Measurements from ENCODE around the gene ATF6B.

DNA sequence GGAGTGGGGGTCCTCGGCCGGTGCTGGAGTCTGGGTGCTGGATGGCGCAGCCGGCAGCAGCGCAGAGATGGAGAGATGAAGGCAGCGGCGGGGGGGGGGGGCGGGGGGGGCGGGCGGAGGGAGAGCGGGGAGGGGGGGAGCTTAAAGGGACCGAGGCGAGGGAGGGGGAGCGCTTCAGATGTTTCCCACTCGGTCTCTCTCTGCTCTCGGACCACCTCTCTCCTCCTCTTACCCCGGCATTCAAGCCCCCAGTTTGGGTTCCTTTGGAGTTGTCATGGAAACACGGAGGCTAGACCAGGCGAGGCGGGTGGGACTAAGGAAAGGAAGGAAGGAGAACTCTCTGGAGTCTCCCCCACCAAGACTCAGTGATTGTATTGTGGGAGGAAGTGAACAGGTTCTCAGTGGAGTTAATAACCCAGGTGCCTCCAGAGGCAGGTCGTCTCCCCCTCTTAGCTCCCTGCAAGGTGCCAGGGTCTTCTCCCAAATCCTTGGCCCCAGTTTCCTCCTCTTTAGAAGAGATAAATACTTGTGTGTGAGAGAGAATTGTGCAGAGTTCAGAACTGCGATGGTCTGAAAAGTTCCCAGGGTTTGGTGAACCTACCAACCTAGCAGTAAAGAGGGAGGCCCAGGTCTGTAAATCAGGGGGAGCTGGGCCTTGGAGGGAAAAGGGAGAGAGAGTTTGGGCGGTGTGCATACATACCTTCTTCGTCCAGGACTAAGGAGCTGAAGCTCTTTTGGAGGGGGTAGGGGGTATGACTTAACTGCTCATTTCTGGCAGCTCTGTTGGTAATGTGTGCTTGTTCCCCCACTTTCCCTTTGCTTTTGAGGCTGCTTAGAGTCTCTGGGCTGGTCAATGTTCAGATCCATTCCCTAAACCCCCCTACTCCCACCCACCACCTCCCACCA, 24.1 kb upstream of the ATF6B start, which contains the start of gene PRRT1:
- TF ChIP-seq CTCF (IDR thresholded peaks at IDR 0.05; ENCODE audit: control extremely low read depth in 1 of 3, insufficient read depth in 1 of 3, low read depth in 1 of 3, low read length in 3 of 3), result no peak
- TF ChIP-seq JUN (IDR thresholded peaks at IDR 0.05; ENCODE audit: low read depth, low read length), result no peak

Measured in H1 (cell line).